ENCODE measurements around the gene APOO.

Gene APOO

GRCh38 chrX:23813808-23814207 is 93.9 kb downstream of the APOO start:
- DNase-seq: no peak

GRCh38 chrX:23811656-23812055 is 96.1 kb downstream of the APOO start:
- no peak for DNase-seq

GRCh38 chrX:23811108-23811651 is 96.6 kb downstream of the APOO start:
- DNase-seq: no peak

GRCh38 chrX:23810279-23810678 is 97.5 kb downstream of the APOO start:
- DNase-seq: no peak

- DNase-seq: no peak
Observed at GRCh38 chrX:23805389-23805788, 102.3 kb downstream of the APOO start.

GRCh38 chrX:23804578-23804977 is 103.2 kb downstream of the APOO start:
- DNase-seq: no peak

- DNase-seq: peak; percentile 3
Observed at GRCh38 chrX:23803931-23804381, 103.8 kb downstream of the APOO start.

- DNase-seq: no peak
Observed at GRCh38 chrX:23802431-23802830, 105.3 kb downstream of the APOO start.

GRCh38 chrX:23799469-23800065 is 108.2 kb downstream of the APOO start:
- no peak for DNase-seq

- DNase-seq: peak; percentile 8
Observed at GRCh38 chrX:23797371-23798128, 110.2 kb downstream of the APOO start.

- no peak for DNase-seq
Observed at GRCh38 chrX:23795221-23795620, 112.5 kb downstream of the APOO start.

- DNase-seq: peak; percentile 15
Observed at GRCh38 chrX:23792861-23793553, 114.7 kb downstream of the APOO start.

GRCh38 chrX:23790155-23790497 is 117.6 kb downstream of the APOO start:
- no peak for DNase-seq

- no peak for DNase-seq
Observed at GRCh38 chrX:23789386-23790154, 118.2 kb downstream of the APOO start.

GRCh38 chrX:23788946-23789345 is 118.8 kb downstream of the APOO start:
- no peak for DNase-seq

- no peak for DNase-seq
Observed at GRCh38 chrX:23788521-23788920, 119.2 kb downstream of the APOO start.

GRCh38 chrX:23787745-23788118 is 120.0 kb downstream of the APOO start:
- no peak for DNase-seq

- no peak for DNase-seq
Observed at GRCh38 chrX:23786268-23786815, 121.4 kb downstream of the APOO start.

- DNase-seq: no peak
Observed at GRCh38 chrX:23785580-23785979, 122.2 kb downstream of the APOO start.

- DNase-seq: no peak
Observed at GRCh38 chrX:23784470-23785331, 123.0 kb downstream of the APOO start.

GRCh38 chrX:23783589-23784469 is 123.9 kb downstream of the APOO start:
- no peak for DNase-seq
